MM.1S (cell line): ENCODE measurements around the gene MYH14.
"Not testable (repeated sequence)": the region's sequence is repeated elsewhere in the genome, so short reads cannot be mapped to it uniquely, and the experiment has no call there.

Experiments
- DNase-seq: peaks from one replicate; pipeline ENCODE4 v3.0.0-alpha.2; 2015
- H2AFZ ChIP-seq: fragments of 300-600 bp; sonication (generic); 2 replicates; pipeline ENCODE4 v1.6.0; 2016; ENCODE audit warnings: antibody characterized with exemption, low read length
- H3F3A ChIP-seq: fragments of 300-600 bp; sonication (generic); 2 replicates; pipeline ENCODE4 v1.6.1; 2016; ENCODE audit warnings: mild to moderate bottlenecking, antibody characterized with exemption, low read length, moderate library complexity, mixed read lengths; ENCODE audit not compliant: insufficient read depth
- H3K27ac ChIP-seq: fragments of 300-600 bp; sonication (generic); 2 replicates; pipeline ENCODE4 v1.5.1; 2016; ENCODE audit warnings: mild to moderate bottlenecking, low read length
- H3K27me3 ChIP-seq: fragments of 300-600 bp; sonication (generic); replicated peaks from 2 replicates; pipeline ENCODE4 v1.6.0; 2016; ENCODE audit warnings: low read length; ENCODE audit not compliant: insufficient read depth
- H3K36me3 ChIP-seq: fragments of 300-600 bp; sonication (generic); replicated peaks from 2 replicates; pipeline ENCODE4 v1.6.1; 2016; ENCODE audit warnings: mild to moderate bottlenecking, low read length, mixed read lengths; ENCODE audit not compliant: insufficient read depth
- H3K4me1 ChIP-seq: fragments of 300-600 bp; sonication (generic); 2 replicates; pipeline ENCODE4 v1.6.1; 2016; ENCODE audit warnings: low read length, mixed read lengths
- H3K4me2 ChIP-seq: fragments of 300-600 bp; sonication (generic); 2 replicates; pipeline ENCODE4 v1.6.0; 2016; ENCODE audit warnings: low read depth, low read length
- H3K4me3 ChIP-seq: fragments of 300-600 bp; sonication (generic); 2 replicates; pipeline ENCODE4 v1.5.1; 2016; ENCODE audit warnings: low read length, mixed read lengths
- H3K79me2 ChIP-seq: fragments of 300-600 bp; sonication (generic); 2 replicates; pipeline ENCODE4 v1.6.1; 2016; ENCODE audit warnings: mixed run types, low read length, mixed read lengths
- H3K9ac ChIP-seq: fragments of 300-600 bp; sonication (generic); 2 replicates; pipeline ENCODE4 v1.6.1; 2016; ENCODE audit warnings: low read length, mixed read lengths
- H3K9me2 ChIP-seq: fragments of 300-600 bp; sonication (generic); replicated peaks from 2 replicates; pipeline ENCODE4 v1.6.1; 2016; ENCODE audit warnings: mild to moderate bottlenecking, low read length, mixed read lengths; ENCODE audit not compliant: insufficient read depth
- H3K9me3 ChIP-seq: fragments of 300-600 bp; sonication (generic); replicated peaks from 2 replicates; pipeline ENCODE4 v1.6.1; 2016; ENCODE audit warnings: mild to moderate bottlenecking, low read length, mixed read lengths; ENCODE audit not compliant: insufficient read depth
- H4K20me1 ChIP-seq: fragments of 300-600 bp; sonication (generic); 2 replicates; pipeline ENCODE4 v1.6.1; 2016; ENCODE audit warnings: mild to moderate bottlenecking, low read length, moderate library complexity, mixed read lengths; ENCODE audit not compliant: insufficient read depth
- CTCF ChIP-seq: fragments of 300-600 bp; sonication (generic); IDR thresholded peaks from 2 replicates; pipeline ENCODE4 v1.5.1; 2016; ENCODE audit warnings: antibody characterized with exemption, low read length, mixed read lengths
- EZH2 ChIP-seq: fragments of 300-600 bp; sonication (generic); optimal IDR thresholded peaks from 2 replicates; pipeline ENCODE3; 2017; ENCODE audit warnings: low read depth, mild to moderate bottlenecking, antibody characterized with exemption, low read length, mixed read lengths
- EZH2phosphoT487 ChIP-seq: fragments of 300-600 bp; sonication (generic); IDR thresholded peaks from 2 replicates; pipeline ENCODE4 v1.6.1; 2018; ENCODE audit warnings: antibody characterized with exemption, low read length

Gene MYH14

GRCh38 chr19:50329146-50329925, 125.9 kb downstream of the MYH14 start, which contains the start of gene KCNC3:
Gene KCNC3 (minus strand): TSS chr19:50329377. CDS start chr19:50329082, 295 bp downstream.
- H3K79me2 ChIP-seq: no peaks in the 10 kb centered on the region
- H3K4me2 ChIP-seq: no peak within 1 kb of the TSS
- no peaks in the 10 kb centered on the region for H3K9me2 ChIP-seq
- H3K4me1 ChIP-seq: peaks cover 5% of the 10 kb centered on the region; the same call in 1 of the 2 replicates
- H3F3A ChIP-seq: no peaks in the 10 kb centered on the region
- no peaks in the 10 kb centered on the region for H3K36me3 ChIP-seq
- no peak within 1 kb of the TSS for H2AFZ ChIP-seq
- H3K9me3 ChIP-seq: no peaks in the 10 kb centered on the region
- DNase-seq: no peak
- H3K9ac ChIP-seq: no peak within 1 kb of the TSS
- no peak within 1 kb of the TSS for H3K4me3 ChIP-seq
- H3K27ac ChIP-seq: no peak within 1 kb of the TSS
- no peak for TF ChIP-seq EZH2
- TF ChIP-seq EZH2phosphoT487: no peak
- no peak for TF ChIP-seq CTCF
- no peaks in the 10 kb centered on the region for H4K20me1 ChIP-seq
- H3K27me3 ChIP-seq: peaks cover 55% of the 10 kb centered on the region

GRCh38 chr19:50329926-50330294, 126.5 kb downstream of the MYH14 start:
- H3K4me2 ChIP-seq: not testable (repeated sequence)

GRCh38 chr19:50330365-50331078, 127.1 kb downstream of the MYH14 start:
- TF ChIP-seq EZH2 (no peak), CTCF (no peak), EZH2phosphoT487 (no peak)
- H3K9me3 ChIP-seq: no peaks in the 10 kb centered on the region
- no peak overlapping the region for H3K27ac ChIP-seq
- H3K4me1 ChIP-seq: peaks cover 5% of the 10 kb centered on the region; the same call in 1 of the 2 replicates
- H3K36me3 ChIP-seq: no peaks in the 10 kb centered on the region
- peaks cover 58% of the 10 kb centered on the region for H3K27me3 ChIP-seq
- H3F3A ChIP-seq: no peaks in the 10 kb centered on the region
- DNase-seq: peak; percentile 46
- H3K9me2 ChIP-seq: no peaks in the 10 kb centered on the region
- H3K79me2 ChIP-seq: no peaks in the 10 kb centered on the region
- H3K4me3 ChIP-seq: no peak overlapping the region; the same call in 1 of the 2 replicates
- H4K20me1 ChIP-seq: no peaks in the 10 kb centered on the region
- H3K4me2 ChIP-seq: peak overlapping the region; percentile 29; the same call in 1 of the 2 replicates
- H2AFZ ChIP-seq: no peak overlapping the region
- no peak overlapping the region for H3K9ac ChIP-seq

More at GRCh38 chr19:50329926-50330294, 126.5 kb downstream of the MYH14 start:
- not testable (repeated sequence) for H3K4me1 ChIP-seq, H4K20me1 ChIP-seq, H3K4me3 ChIP-seq, H3K79me2 ChIP-seq, H3K36me3 ChIP-seq, H3K9me3 ChIP-seq, H3K9ac ChIP-seq, H3K9me2 ChIP-seq, DNase-seq, H3K27ac ChIP-seq, H3F3A ChIP-seq, H2AFZ ChIP-seq
- H3K27me3 ChIP-seq: peaks cover 53% of the 10 kb centered on the region
